A673 (cell line): ENCODE measurements around the gene HES7. TPM values are rescaled to one million over a fixed set of nuclear protein-coding genes. Genes with fewer than 3 reads are reported as not detected.
"Not testable (repeated sequence)": the region's sequence is repeated elsewhere in the genome, so short reads cannot be mapped to it uniquely, and the experiment has no call there.

Source experiments
- BruUV-seq: library from RNA; stranded (reverse); fragments of 400-500 nt; replicated peaks from 2 replicates; lab custom pipeline; 2021; lab: Mats Ljungman, UMichigan
- CTCF ChIA-PET: fragments of 300-600 bp; sonication (Branson Sonifier 250); formaldehyde crosslinking; loops from one replicate; lab custom pipeline; 2022; ENCODE audit warnings: antibody characterized with exemption; lab: Charles Lee
- POLR2A ChIA-PET: fragments of 300-600 bp; sonication (Branson Sonifier 250); formaldehyde crosslinking; loops from one replicate; lab custom pipeline; 2022; ENCODE audit warnings: antibody characterized with exemption; ENCODE audit not compliant: low non-redundant PET; lab: Charles Lee
- DNase-seq: peaks from one replicate; pipeline ENCODE4 v3.0.0-alpha.2; 2015; ENCODE audit warnings: low spot score
- H3K27ac ChIP-seq: fragments of 200-600 bp; sonication (generic); 2 replicates; pipeline ENCODE4 v1.5.1; 2016; ENCODE audit warnings: mixed run types, low read depth, mild to moderate bottlenecking, mixed read lengths, antibody characterized with exemption, low read length; ENCODE audit not compliant: poor library complexity, severe bottlenecking
- H3K27me3 ChIP-seq: fragments of 200-600 bp; sonication (generic); replicated peaks from 2 replicates; pipeline ENCODE4 v1.6.1; 2017; ENCODE audit warnings: mixed run types, low read depth, mild to moderate bottlenecking, mixed read lengths, antibody characterized with exemption, low read length; ENCODE audit not compliant: insufficient read depth, poor library complexity
- H3K36me3 ChIP-seq: fragments of 200-600 bp; sonication (generic); 2 replicates; pipeline ENCODE4 v1.6.1; 2016; ENCODE audit warnings: mixed run types, mild to moderate bottlenecking, mixed read lengths, antibody characterized with exemption, low read length; ENCODE audit not compliant: insufficient read depth, poor library complexity, severe bottlenecking
- H3K4me1 ChIP-seq: fragments of 200-600 bp; sonication (generic); 2 replicates; pipeline ENCODE4 v1.6.1; 2017; ENCODE audit warnings: mixed run types, mild to moderate bottlenecking, mixed read lengths, antibody characterized with exemption, low read length; ENCODE audit not compliant: insufficient read depth, poor library complexity, severe bottlenecking
- H3K4me3 ChIP-seq: fragments of 200-600 bp; sonication (generic); 2 replicates; pipeline ENCODE4 v1.5.1; 2016; ENCODE audit warnings: low read depth, mixed run types, mild to moderate bottlenecking, mixed read lengths, low read length; ENCODE audit not compliant: poor library complexity, severe bottlenecking
- H3K9me3 ChIP-seq: fragments of 200-600 bp; sonication (generic); 2 replicates; pipeline ENCODE4 v1.6.1; 2016; ENCODE audit warnings: mixed run types, low read depth, mild to moderate bottlenecking, mixed read lengths, antibody characterized with exemption, low read length; ENCODE audit not compliant: poor library complexity, severe bottlenecking
- EZH2 ChIP-seq: fragments of 200-600 bp; sonication (generic); IDR thresholded peaks from 2 replicates; pipeline ENCODE4 v1.6.1; 2017; ENCODE audit warnings: borderline replicate concordance, low read depth, mild to moderate bottlenecking, mixed read lengths, antibody characterized with exemption, low read length; ENCODE audit not compliant: poor library complexity, severe bottlenecking
- intact Hi-C: fragments of 100-400 bp; cut with micrococcal nuclease; formaldehyde crosslinking; loops from one replicate; pipeline ENCODE4 v1.10.0; 2022; ENCODE audit not compliant: unreplicated experiment
- total RNA-seq: library from RNA; stranded (reverse); gene quantifications from 2 replicates; pipeline ENCODE4 v1.2.3, GENCODE V29; 2021
- TF ChIP-seq, protein P1 (sequence below): fragments of 300-800, 200-600 bp; sonication (generic); conservative IDR thresholded peaks from 2 replicates; pipeline ENCODE4 v1.5.1; 2017; ENCODE audit warnings: low read depth, mild to moderate bottlenecking, antibody characterized with exemption, low read length, moderate library complexity, mixed read lengths

Gene HES7
- total RNA-seq, 1 experiment from 2014 or later: 1.7 TPM

- CTCF ChIA-PET: interaction anchor here (1.1 kb wide), 1 partner anchor 34 kb away, joined by 5 read pairs; no protein-coding TSS in a partner anchor
- BruUV-seq: no TSS peak
- Histone ChIP-seq H3K36me3 (no peaks in the 10 kb centered on the region), H3K4me1 (peaks cover 5% of the 10 kb centered on the region), H3K4me3 (no peak overlapping the region), H3K27ac (no peak overlapping the region), H3K27me3 (no peaks in the 10 kb centered on the region), H3K9me3 (no peaks in the 10 kb centered on the region)
- TF ChIP-seq, protein P1, sequence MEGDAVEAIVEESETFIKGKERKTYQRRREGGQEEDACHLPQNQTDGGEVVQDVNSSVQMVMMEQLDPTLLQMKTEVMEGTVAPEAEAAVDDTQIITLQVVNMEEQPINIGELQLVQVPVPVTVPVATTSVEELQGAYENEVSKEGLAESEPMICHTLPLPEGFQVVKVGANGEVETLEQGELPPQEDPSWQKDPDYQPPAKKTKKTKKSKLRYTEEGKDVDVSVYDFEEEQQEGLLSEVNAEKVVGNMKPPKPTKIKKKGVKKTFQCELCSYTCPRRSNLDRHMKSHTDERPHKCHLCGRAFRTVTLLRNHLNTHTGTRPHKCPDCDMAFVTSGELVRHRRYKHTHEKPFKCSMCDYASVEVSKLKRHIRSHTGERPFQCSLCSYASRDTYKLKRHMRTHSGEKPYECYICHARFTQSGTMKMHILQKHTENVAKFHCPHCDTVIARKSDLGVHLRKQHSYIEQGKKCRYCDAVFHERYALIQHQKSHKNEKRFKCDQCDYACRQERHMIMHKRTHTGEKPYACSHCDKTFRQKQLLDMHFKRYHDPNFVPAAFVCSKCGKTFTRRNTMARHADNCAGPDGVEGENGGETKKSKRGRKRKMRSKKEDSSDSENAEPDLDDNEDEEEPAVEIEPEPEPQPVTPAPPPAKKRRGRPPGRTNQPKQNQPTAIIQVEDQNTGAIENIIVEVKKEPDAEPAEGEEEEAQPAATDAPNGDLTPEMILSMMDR: no peak
- DNase-seq: no peak
- POLR2A ChIA-PET: no interaction called here
- intact Hi-C loops: no loop called here
These were observed 14.8 kb downstream of the HES7 start for GRCh38 chr17:8108972-8109660.

DNA sequence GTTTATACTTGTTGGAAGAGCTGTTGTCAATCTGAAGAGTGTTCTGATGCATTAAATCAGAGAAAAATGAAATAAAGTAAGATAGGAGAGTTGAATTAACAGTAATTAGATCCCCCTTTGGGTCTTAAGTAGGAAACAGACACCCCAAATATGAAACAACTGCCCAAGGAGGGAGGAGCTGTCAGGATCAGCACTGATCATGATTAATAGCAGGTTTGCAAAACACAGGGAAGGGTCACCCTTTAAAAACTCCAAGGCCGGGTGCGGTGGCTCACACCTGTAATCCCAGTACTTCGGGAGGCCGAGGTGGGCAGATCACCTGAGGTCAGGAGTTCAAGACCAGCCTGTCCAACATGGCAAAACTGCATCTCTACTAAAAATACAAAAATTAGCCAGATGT, 16.9 kb downstream of the HES7 start:
- H3K4me3 ChIP-seq, H3K27me3 ChIP-seq, H3K27ac ChIP-seq, intact Hi-C loops, DNase-seq, POLR2A ChIA-PET, H3K36me3 ChIP-seq, BruUV-seq, H3K4me1 ChIP-seq, CTCF ChIA-PET, H3K9me3 ChIP-seq: not testable (repeated sequence)

DNA sequence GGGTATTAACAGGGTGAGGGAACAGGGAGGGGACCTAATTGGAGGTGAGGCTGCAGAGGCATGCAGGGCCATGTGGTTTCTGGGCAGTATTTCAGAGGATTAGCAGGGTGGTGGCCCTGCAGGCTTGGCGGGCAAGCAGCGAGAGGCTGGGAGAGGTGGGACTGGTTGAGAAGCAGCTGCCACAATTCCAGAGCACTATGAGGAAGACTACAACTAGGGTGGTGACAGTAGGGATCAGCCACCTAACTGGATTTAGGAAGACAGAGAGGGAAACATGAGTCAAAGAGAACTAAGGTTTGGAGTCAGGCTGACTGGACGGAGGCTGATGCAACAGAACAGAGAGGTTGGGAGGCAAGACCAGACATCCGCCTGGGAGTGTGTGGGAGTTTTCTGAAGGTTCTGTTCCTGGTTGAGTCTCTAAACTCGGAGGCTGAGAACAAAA, 17.9 kb downstream of the HES7 start:
- no peaks in the 10 kb centered on the region for H3K9me3 ChIP-seq
- no peak for DNase-seq
- intact Hi-C loops: no loop called here
- H3K4me1 ChIP-seq: peaks cover 5% of the 10 kb centered on the region
- ChIA-PET POLR2A (interaction anchor here (0.8 kb wide), 1 partner anchor 241 kb away, joined by 19 read pairs; no protein-coding TSS in a partner anchor), CTCF (no interaction called here)
- TF ChIP-seq, protein P1: no peak
- no peak for TF ChIP-seq EZH2
- no peak overlapping the region for H3K4me3 ChIP-seq
- H3K36me3 ChIP-seq: no peaks in the 10 kb centered on the region
- no peak overlapping the region for H3K27ac ChIP-seq
- no peaks in the 10 kb centered on the region for H3K27me3 ChIP-seq
- BruUV-seq: no TSS peak

- Histone ChIP-seq H3K4me3 (no peak overlapping the region), H3K9me3 (no peaks in the 10 kb centered on the region), H3K36me3 (no peaks in the 10 kb centered on the region), H3K4me1 (peaks cover 3% of the 10 kb centered on the region), H3K27ac (no peak overlapping the region), H3K27me3 (no peaks in the 10 kb centered on the region)
- TF ChIP-seq, protein P1: no peak
- no peak for TF ChIP-seq EZH2
- POLR2A ChIA-PET: no interaction called here
- intact Hi-C loops: no loop called here
- DNase-seq: no peak
- BruUV-seq: no TSS peak
- CTCF ChIA-PET: interaction anchor here (0.8 kb wide), 1 partner anchor 13 kb away, joined by 5 read pairs; no protein-coding TSS in a partner anchor
These were observed 19.0 kb downstream of the HES7 start for GRCh38 chr17:8104911-8105310.
